CD1c-positive myeloid dendritic cell (primary cell): ENCODE results near the gene COPB2.
"Not testable (repeated sequence)": the region's sequence is repeated elsewhere in the genome, so short reads cannot be mapped to it uniquely, and the experiment has no call there.

ENCODE experiments used
- DNase-seq: peaks from one replicate; pipeline ENCODE4 v3.0.0-alpha.2; 2016; ENCODE audit errors: extremely low spot score

COPB2 gene

DNA sequence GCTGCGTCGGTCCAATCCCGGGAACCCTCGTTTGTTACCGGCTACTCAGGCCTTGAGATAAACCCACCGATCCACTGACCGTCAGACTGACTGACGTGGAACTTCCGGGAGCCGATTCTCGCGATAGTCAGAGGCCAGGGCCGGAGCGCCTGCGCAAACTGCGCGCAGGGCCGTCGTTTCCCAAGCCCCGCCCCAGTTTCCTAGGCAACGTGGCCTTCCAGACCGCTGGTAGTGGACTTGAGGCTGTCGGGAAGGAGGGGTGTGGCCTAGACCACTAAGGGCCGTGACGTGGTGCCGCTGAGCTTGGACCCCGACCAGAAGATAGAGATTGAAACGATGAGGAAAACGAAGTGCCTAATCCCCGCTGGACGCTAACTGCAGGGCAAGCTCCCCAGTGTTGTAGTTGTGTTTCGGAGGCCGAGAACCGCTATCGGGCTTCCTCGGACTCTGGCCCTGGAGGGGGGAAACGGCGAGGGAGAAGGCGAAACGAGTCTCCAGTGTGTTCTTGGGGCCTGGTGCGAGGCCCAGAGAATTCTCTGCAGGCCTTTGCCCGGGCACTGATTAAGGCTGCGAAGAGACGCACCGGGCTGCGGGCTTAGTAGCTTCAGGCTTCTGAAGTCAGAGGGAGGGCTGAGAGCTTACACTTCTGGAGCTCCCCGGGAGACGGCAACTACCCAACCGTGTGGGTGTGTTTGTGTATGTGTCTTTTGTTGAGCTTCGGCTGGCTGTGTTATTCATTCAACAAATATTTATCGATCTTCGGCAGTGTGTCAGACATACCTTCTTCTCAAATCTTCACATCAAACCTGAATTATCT is at the start of gene COPB2:
Gene COPB2, minus strand, starts transcription at position 96 of the 817 bp plus-strand sequence. CDS start 97 bp downstream, outside the sequence.
- peak; percentile 99 for DNase-seq

- DNase-seq = peak; percentile 65
Observed at GRCh38 chr3:139434764-139435307, 45.4 kb upstream of the COPB2 start.

GRCh38 chr3:139434228-139434627 is 44.8 kb upstream of the COPB2 start:
- no peak for DNase-seq

- DNase-seq = no peak
Observed at GRCh38 chr3:139433089-139433488, 43.6 kb upstream of the COPB2 start.

GRCh38 chr3:139430493-139430892 is 41.0 kb upstream of the COPB2 start:
- DNase-seq = no peak

DNA sequence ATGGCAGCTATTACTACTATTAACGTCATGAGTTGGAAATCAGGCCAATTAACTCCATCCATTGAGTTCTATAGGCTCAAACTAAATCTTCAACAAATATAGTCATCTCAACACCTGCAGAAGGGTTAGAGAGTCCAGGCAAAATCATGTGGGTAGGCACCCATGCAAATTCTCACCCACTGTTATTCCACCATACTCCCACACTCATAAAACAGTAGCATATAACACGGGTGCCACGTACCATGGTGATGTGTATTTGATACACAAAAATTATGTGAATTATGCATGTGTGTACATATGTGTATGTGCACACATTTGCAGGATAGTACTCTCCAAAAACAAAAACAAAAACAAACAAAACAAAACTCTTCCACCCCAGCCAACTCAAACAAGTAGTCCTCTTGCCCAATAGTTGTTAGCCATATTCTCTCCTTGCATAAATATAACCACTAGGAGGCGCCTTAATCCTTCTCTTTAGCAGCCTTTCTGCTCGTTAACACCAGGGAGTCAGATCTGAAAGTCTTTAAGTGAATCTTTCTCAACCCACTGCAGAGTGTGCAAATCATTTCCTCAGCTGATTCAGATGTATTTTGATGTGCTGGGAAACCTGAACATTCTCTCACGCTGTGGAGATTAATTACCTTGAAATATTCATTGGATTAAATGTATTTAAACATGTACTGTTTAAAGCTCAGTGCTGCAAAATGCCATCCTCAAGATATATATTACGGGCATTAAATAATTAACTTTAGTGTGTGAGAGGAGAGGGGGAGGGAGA is 38.0 kb upstream of the COPB2 start:
- DNase-seq = peak; percentile 85

DNA sequence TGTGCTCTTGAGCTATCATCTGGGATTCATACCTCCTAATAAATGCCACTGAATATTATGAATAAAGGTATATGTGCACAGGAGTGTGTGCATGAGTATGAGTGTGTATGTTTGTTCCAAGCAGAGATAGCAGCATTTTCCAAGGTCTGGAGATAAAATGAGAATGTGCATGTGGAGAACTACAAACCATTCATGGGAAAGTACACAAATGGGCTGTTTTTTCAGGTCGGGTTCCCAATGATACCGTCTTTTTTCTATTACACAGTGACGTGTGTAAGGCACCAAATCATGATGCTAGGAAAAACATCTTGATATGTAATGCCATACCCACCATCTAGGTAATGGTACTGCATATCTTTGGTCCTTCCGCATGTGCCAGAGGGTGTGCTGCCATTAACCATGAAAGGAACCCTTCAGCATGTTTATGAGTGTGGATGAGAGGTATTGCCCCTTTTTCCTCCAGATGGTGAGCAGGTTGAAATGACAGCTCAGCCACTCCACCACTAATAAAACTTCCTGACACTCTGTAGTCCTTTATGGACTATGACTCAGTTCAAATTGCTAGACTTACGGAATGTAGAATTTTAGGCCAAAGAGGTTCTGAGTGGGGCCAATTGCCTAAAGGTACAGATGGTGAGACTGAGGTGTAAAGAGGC is 36.4 kb upstream of the COPB2 start:
- no peak for DNase-seq

GRCh38 chr3:139423232-139423631 is 33.8 kb upstream of the COPB2 start:
- no peak for DNase-seq

DNA sequence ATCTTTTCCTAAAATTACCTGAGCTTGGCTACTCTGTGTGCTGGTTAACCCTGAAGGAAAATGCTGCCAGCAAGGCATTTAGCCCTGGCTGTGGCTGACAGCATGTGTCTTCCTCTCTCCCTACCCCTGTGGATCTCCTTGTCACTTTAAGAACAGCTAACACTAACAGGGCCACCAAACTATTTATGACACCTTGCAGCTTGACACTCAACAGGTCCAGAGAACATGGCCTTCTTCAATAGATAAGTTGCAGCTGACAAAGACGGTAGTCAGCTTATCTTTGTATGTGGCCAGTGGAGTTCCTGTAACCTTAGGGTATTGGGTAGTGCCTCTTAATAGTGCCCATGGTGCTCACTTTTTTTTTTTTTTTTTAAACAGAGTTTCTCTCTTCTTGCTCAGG is 32.0 kb upstream of the COPB2 start:
- DNase-seq = no peak

GRCh38 chr3:139421040-139421439 is 31.6 kb upstream of the COPB2 start:
- no peak for DNase-seq

DNA sequence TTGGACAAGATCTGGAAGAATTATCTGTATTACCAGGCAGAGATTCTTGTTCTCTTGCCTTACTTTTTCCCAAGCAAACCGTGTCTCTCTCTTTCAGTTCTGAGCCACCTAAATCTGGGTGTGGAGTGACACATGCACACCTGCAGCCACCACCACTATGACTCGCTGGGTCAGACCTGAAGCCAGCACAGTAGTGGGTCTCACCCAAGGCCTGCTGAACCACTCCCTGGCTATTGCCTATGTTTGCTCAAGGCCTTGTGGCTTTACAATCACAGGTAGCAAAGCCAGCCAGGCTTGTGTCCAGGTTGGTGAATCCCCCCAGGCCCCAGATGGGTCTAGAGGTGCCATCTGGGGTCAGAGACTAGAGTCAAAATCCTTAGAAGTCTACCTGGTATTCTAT is 28.7 kb upstream of the COPB2 start:
- DNase-seq = no peak

DNA sequence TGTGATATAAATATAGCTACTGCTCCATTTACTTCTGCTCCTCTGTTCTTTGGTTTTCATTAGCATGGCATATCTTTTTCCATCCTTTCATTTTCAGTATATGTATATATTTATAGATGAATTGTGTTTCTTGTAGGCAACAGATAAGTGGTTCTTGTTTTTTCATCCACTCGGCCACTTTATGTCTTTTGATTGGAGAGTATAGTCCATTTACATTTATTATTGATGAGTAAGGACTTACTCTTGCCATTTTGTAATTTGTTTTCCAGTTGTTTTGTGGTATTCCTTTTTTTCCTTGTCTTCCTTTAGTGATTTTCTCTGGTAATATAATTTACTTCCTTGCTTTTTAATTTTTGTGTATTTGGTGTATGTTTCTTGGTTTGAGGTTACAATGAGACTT is 26.8 kb upstream of the COPB2 start:
- no peak for DNase-seq

DNA sequence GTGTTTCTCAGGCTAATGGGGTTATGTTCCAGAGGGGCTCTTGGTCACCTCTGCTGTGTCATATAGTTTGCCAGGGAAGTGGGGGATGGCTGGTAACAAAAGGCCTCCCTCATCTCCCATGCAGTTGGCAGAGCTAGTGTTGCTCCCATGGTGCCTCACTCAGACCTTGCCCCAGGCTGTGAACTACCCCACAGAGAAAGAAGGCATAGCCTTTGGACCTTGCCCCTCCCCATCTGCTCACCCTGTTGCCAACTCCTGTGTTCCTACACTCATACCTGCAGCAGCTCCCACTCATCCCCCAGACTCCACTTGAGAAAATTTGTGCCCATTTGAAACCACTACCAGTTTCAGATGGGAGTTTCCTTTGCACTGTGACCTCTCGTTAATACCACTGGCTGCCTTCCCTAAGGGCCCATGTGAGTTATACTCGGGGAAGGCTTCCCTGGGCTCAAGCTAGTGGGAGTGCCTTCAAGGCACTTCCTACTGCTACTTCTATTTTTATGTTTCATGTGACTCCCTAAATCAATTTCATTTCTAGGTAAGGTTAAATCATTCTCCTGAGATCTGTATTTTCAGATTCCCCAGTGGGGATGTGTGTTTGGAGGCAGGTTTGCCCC is 25.3 kb upstream of the COPB2 start:
- DNase-seq = no peak

GRCh38 chr3:139412891-139413290 is 23.4 kb upstream of the COPB2 start:
- not testable (repeated sequence) for DNase-seq

GRCh38 chr3:139401155-139401554 is 11.7 kb upstream of the COPB2 start:
- DNase-seq = not testable (repeated sequence)

- DNase-seq = no peak
Observed at GRCh38 chr3:139396707-139397106, 7.3 kb upstream of the COPB2 start.

DNA sequence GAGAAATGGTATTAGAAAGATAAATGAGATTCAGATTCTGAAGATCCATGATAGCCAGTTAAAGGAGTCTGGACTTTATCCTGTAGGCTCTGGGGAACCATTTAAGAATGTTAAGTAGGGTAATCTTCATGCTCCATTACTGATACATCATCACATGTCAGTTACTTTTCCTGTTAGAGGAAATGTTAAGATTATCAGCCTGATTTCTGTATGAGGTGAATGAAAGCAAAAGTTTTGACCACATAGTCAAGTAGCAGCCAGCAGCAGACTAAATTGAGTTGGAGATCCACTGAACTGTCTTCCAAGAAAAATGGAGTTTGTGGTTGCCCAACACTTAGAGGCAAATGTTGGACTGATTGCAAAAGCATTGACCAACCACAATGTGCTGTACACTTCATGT is 4.7 kb upstream of the COPB2 start:
- DNase-seq = no peak

GRCh38 chr3:139388821-139389551 is 461 bp downstream of the COPB2 start:
- no peak for DNase-seq

DNA sequence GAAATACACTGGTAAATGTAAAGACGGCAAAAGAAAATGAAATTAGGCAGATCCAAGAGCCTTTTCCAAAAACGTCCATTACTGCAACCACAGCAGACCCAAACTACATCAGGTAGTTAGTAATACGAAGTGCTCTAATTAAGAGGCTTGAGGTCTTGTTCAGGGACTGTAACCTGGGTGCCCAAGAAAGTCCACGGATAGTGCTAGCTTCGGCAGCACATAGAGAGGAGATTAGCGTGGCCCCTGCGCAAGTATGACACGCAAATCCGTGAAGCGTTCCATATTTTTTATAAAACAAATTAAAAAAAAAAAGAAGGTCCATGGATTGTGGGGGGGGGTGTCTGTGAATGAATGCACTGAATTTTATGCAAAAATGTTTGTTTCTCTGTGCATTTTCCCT is 1.4 kb downstream of the COPB2 start:
- DNase-seq = no peak

DNA sequence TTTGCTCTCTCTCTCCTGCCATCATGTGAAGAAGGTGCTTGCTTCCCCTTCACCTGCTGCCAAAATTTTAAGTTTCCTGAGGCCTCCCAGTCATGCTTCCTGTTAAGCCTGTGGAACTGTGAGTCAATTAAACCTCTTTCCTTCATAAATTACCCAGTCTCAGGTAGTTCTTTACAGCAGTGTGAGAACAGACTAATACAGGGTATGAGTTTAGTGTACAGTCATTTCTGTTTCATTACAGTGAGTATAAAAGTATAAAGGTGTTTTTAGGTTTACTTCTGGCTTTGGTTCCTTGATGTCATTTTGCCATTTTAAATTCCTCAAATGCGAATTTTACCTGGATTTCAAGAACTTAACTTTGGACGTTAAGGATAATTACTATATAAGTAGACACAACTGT is 7.2 kb downstream of the COPB2 start:
- not testable (repeated sequence) for DNase-seq

DNA sequence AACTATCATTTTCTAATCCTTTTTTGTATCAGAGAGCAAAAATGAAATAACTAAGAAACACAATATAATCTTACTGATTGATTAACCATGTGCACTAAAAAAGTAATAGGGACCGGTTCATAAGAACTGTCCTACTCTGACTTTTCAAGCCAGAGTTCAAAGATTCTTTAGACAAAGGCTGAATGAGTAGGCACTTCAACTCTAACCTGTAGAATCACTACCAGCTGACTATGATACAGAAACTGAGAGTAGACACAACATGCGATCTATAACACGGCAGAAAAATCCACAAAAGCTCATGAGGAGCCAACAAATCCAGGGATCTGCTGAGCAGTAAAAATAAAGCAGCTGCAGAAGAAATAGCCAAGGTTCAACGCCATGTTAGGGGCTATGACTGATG is 8.9 kb downstream of the COPB2 start:
- no peak for DNase-seq
